Activated gamma-delta T cell (primary cell): ENCODE measurements around the gene CEP57.
"Not testable (repeated sequence)": the region's sequence is repeated elsewhere in the genome, so short reads cannot be mapped to it uniquely, and the experiment has no call there.

Experiments used
- DNase-seq: peaks from one replicate; lab custom pipeline; 2025; lab: John Stamatoyannopoulos, UW

CEP57 gene

GRCh38 chr11:95854362-95854761 lies 64.1 kb downstream of the CEP57 start:
- not testable (repeated sequence) for DNase-seq

- not testable (repeated sequence) for DNase-seq
Observed at GRCh38 chr11:95860024-95860423, 69.7 kb downstream of the CEP57 start.

DNA sequence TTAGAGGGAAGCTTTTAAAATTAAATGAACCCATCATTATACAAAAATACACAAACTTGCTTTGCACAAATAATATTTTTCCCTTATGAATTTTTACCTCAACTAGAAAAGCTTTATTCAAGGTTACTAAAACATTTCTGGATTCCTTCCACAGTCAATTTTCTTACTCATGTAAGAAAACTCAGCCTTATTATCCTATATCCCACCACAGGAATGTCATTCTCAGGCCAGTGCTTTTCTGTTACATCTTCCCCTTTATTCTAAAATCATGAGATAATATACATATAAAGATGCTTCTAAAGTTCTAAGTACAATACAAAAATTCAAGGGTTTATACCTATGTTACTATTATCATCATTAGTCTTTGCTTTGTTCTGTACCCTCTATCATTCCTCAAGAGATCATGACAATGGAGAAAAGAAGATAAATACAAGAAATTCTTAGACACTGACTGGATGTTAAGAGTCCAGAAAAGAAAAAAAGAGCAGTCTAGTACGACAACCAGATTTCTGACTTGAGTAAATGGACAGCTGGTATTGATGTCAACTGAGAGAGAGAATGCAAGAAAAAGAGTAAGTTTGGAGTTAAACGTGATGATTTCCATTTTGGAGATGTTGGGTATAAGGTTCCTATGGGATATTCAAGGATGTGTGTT lies 73.3 kb downstream of the CEP57 start:
- no peak for DNase-seq

DNA sequence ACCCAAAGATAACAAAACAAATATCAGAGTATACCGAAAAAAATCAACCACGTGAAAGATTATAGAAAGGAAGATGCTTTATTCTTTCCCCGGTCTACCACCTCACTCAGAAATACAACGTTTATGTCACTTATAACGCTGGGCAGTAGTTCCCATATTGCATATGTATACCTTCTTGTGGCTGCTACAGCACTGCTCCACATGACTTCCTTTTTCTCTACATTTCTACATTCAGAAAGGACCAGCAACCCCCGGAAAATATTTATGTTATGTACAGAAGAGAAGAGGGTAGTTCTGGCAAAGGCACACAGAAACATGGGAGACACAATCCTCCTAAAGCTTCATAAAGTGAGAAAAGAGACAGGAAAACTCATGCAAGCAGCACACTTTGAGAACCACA lies 76.8 kb downstream of the CEP57 start:
- DNase-seq: no peak

DNA sequence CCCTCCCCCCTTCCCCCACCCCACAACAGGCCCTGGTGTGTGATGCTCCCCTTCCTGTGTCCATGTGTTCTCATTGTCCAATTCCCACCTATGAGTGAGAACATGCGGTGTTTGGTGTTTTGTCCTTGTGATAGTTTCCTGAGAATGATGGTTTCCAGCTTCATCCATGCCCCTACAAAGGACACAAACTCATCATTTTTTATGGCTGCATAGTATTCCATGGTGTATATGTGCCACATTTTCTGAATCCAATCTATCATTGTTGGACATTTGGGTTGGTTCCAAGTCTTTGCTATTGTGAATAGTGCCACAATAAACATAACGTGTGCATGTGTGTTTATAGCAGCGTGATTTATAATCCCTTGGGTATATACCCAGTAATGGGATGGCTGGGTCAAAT lies 80.6 kb downstream of the CEP57 start:
- not testable (repeated sequence) for DNase-seq

GRCh38 chr11:95877291-95877690 lies 87.0 kb downstream of the CEP57 start:
- no peak for DNase-seq
